Ovary (tissue), 3 donors: ENCODE measurements around the gene TOR1A.

Experiments used
- POLR2A ChIP-seq: fragments of 450-650 bp; IDR thresholded peaks from one replicate; pipeline ENCODE4 v1.6.1; 2017; ENCODE audit warnings: antibody characterized with exemption, mild to moderate bottlenecking, moderate library complexity
- TF ChIP-seq, protein P1 (sequence below), 3 donors: fragments of 450-650 bp in 2 of 3; fragments of 200-600 bp in 1 of 3; IDR thresholded peaks; one replicate each; pipeline versions ENCODE4 v1.5.1 to v1.8.0; 2016 to 2022; ENCODE audit warnings: antibody characterized with exemption in 3 of 3, mild to moderate bottlenecking in 1 of 3
- donor health status: DM: no; HTN: no; CAD: no.

DNA sequence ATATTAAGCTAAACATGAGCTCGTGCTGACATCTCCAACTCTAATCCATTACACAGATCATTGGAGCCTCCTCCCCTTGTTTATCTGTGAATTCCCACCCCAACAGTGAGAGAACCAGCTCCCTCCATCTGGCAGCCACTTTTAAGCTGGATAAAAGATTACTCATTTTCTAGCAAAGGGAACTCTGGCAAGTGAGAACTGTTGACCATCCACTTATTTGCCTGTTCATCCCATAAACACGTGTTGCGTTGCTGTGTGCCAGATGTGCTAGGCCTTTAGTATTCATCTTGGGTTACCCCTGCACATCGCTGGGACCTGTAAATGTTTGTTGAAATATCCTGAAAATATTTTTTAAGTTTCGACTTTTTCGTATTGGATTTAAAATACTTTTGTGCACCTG, 2.4 kb upstream of the TOR1A start:
- TF ChIP-seq, protein P1, sequence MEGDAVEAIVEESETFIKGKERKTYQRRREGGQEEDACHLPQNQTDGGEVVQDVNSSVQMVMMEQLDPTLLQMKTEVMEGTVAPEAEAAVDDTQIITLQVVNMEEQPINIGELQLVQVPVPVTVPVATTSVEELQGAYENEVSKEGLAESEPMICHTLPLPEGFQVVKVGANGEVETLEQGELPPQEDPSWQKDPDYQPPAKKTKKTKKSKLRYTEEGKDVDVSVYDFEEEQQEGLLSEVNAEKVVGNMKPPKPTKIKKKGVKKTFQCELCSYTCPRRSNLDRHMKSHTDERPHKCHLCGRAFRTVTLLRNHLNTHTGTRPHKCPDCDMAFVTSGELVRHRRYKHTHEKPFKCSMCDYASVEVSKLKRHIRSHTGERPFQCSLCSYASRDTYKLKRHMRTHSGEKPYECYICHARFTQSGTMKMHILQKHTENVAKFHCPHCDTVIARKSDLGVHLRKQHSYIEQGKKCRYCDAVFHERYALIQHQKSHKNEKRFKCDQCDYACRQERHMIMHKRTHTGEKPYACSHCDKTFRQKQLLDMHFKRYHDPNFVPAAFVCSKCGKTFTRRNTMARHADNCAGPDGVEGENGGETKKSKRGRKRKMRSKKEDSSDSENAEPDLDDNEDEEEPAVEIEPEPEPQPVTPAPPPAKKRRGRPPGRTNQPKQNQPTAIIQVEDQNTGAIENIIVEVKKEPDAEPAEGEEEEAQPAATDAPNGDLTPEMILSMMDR (IDR thresholded peaks at IDR 0.05) = no peak
- no peak for TF ChIP-seq POLR2A
